Measurements from ENCODE around the gene NCF2.
A peak's percentile ranks its signal among the peaks of the same experiment; 100 is the strongest.

NCF2 gene

GRCh38 chr1:183543619-183544204, 46.5 kb downstream of the NCF2 start:
- ChIA-PET CTCF (no interaction called here), POLR2A (no interaction called here)
- peak; percentile 10 for DNase-seq (ENCODE audit: low read depth, low spot score)
- no peak overlapping the region for H3K4me3 ChIP-seq (ENCODE audit: low read depth, low read length)
- peak; percentile 74 for TF ChIP-seq CTCF (IDR thresholded peaks at IDR 0.05; ENCODE audit: insufficient read depth, low read length, missing control alignments)

GRCh38 chr1:183537405-183537804, 52.9 kb downstream of the NCF2 start:
- TF ChIP-seq CTCF (IDR thresholded peaks at IDR 0.05; ENCODE audit: insufficient read depth, low read length, missing control alignments), result no peak
- no peak for DNase-seq (ENCODE audit: low read depth, low spot score)
- CTCF ChIA-PET, result no interaction called here
- no peak overlapping the region for H3K4me3 ChIP-seq (ENCODE audit: low read depth, low read length)
- POLR2A ChIA-PET, result no interaction called here

GRCh38 chr1:183533617-183534174, 56.6 kb downstream of the NCF2 start:
- DNase-seq (ENCODE audit: low read depth, low spot score), result no peak
- H3K4me3 ChIP-seq (ENCODE audit: low read depth, low read length), result no peak overlapping the region
- no peak for TF ChIP-seq CTCF (IDR thresholded peaks at IDR 0.05; ENCODE audit: insufficient read depth, low read length, missing control alignments)
- ChIA-PET CTCF (interaction anchor here (0.8 kb wide), 1 partner anchor 63 kb away, joined by 3 read pairs; no protein-coding TSS in a partner anchor), POLR2A (no interaction called here)

- no peak overlapping the region for H3K4me3 ChIP-seq (ENCODE audit: low read depth, low read length)
- CTCF ChIA-PET, result no interaction called here
- no peak for TF ChIP-seq CTCF (IDR thresholded peaks at IDR 0.05; ENCODE audit: insufficient read depth, low read length, missing control alignments)
- no peak for DNase-seq (ENCODE audit: low read depth, low spot score)
- POLR2A ChIA-PET, result no interaction called here
These were observed 61.7 kb downstream of the NCF2 start for GRCh38 chr1:183528577-183528976.

GRCh38 chr1:183522104-183522503, 68.2 kb downstream of the NCF2 start:
- ChIA-PET POLR2A (no interaction called here), CTCF (interaction anchor here (0.9 to 1.2 kb wide), 2 partner anchors 17 to 33 kb away, joined by 3 read pairs; no protein-coding TSS in a partner anchor)
- TF ChIP-seq CTCF (IDR thresholded peaks at IDR 0.05; ENCODE audit: insufficient read depth, low read length, missing control alignments), result no peak
- H3K4me3 ChIP-seq (ENCODE audit: low read depth, low read length), result no peak overlapping the region
- no peak for DNase-seq (ENCODE audit: low read depth, low spot score)

- DNase-seq (ENCODE audit: low read depth, low spot score), result no peak
- CTCF ChIA-PET, result no interaction called here
- POLR2A ChIA-PET, result no interaction called here
- no peak overlapping the region for H3K4me3 ChIP-seq (ENCODE audit: low read depth, low read length)
- no peak for TF ChIP-seq CTCF (IDR thresholded peaks at IDR 0.05; ENCODE audit: insufficient read depth, low read length, missing control alignments)
These were observed 69.9 kb downstream of the NCF2 start for GRCh38 chr1:183520379-183520778.

All from AG04449 (cell line).